H1 (cell line): ENCODE data around the gene RAD51B.

Experiments
- ATF2 ChIP-seq: IDR thresholded peaks from 2 replicates; pipeline ENCODE4 v1.6.1; 2012; ENCODE audit warnings: low read length, inconsistent platforms
- BACH1 ChIP-seq: IDR thresholded peaks from 2 replicates; pipeline ENCODE4 v1.6.1; 2012; ENCODE audit warnings: low read length, improper control_type of control experiment
- CTCF ChIP-seq, 3 experiments: IDR thresholded peaks; 1 replicate in 2 of 3; 2 replicates in 1 of 3; pipeline versions ENCODE4 v1.5.1 to v1.6.1; 2011; ENCODE audit warnings: low read length in 3 of 3, mild to moderate bottlenecking in 3 of 3, inconsistent platforms in 2 of 3, low read depth in 1 of 3, moderate library complexity in 1 of 3; ENCODE audit not compliant: insufficient read depth in 1 of 3; ENCODE audit errors: control extremely low read depth in 1 of 3
- EP300 ChIP-seq, 2 experiments: IDR thresholded peaks; 1 replicate in 1 of 2; 2 replicates in 1 of 2; pipeline ENCODE4 v1.6.1; 2011 to 2012; ENCODE audit warnings: low read depth in 2 of 2, low read length in 2 of 2, mild to moderate bottlenecking in 2 of 2, borderline replicate concordance in 1 of 2, inconsistent platforms in 1 of 2, moderate library complexity in 1 of 2
- HDAC6 ChIP-seq: IDR thresholded peaks from one replicate; pipeline ENCODE4 v1.7.1; 2012; ENCODE audit warnings: low read depth, mild to moderate bottlenecking, inconsistent platforms, low read length, moderate library complexity
- NANOG ChIP-seq: IDR thresholded peaks from 2 replicates; pipeline ENCODE4 v1.6.1; 2011; ENCODE audit warnings: low read length, low read depth, mild to moderate bottlenecking, inconsistent platforms; ENCODE audit not compliant: insufficient read depth, poor library complexity, severe bottlenecking
- NRF1 ChIP-seq: IDR thresholded peaks from 2 replicates; pipeline ENCODE4 v1.6.1; 2011; ENCODE audit warnings: mild to moderate bottlenecking, low read depth, low read length, improper control_type of control experiment
- POLR2A ChIP-seq, 2 experiments: IDR thresholded peaks; 1 replicate in 1 of 2; 2 replicates in 1 of 2; pipeline ENCODE4 v1.6.1; 2011; ENCODE audit warnings: low read depth in 2 of 2, low read length in 2 of 2, mild to moderate bottlenecking in 2 of 2; ENCODE audit errors: control extremely low read depth in 1 of 2
- POLR2AphosphoS5 ChIP-seq: IDR thresholded peaks from 2 replicates; pipeline ENCODE4 v1.6.1; 2011; ENCODE audit warnings: low read depth, low read length
- RFX5 ChIP-seq: IDR thresholded peaks from 2 replicates; pipeline ENCODE4 v1.6.1; 2011; ENCODE audit warnings: low read depth, low read length, improper control_type of control experiment, borderline replicate concordance
- SIN3A ChIP-seq, 2 experiments: IDR thresholded peaks in 1 of 2; conservative IDR thresholded peaks in 1 of 2; 2 replicates each; pipeline ENCODE4 v1.6.1; 2011 to 2012; ENCODE audit warnings: low read length in 2 of 2, improper control_type of control experiment in 1 of 2, low read depth in 1 of 2, mild to moderate bottlenecking in 1 of 2
- TCF12 ChIP-seq: IDR thresholded peaks from 2 replicates; pipeline ENCODE4 v1.6.1; 2011; ENCODE audit warnings: low read depth, mild to moderate bottlenecking, low read length

- TF ChIP-seq SIN3A (conservative IDR thresholded peaks at IDR 0.05 in 1 of 2, IDR thresholded peaks at IDR 0.05 in 1 of 2; ENCODE audit: low read depth in 1 of 2, low read length in 2 of 2), result no peak
- TF ChIP-seq CTCF (IDR thresholded peaks at IDR 0.05; ENCODE audit: control extremely low read depth in 1 of 3, insufficient read depth in 1 of 3, low read depth in 1 of 3, low read length in 3 of 3), result no peak
- no peak for TF ChIP-seq POLR2A (IDR thresholded peaks at IDR 0.05; ENCODE audit: control extremely low read depth in 1 of 2, low read depth in 2 of 2, low read length in 2 of 2)
- no peak for TF ChIP-seq ATF2
- no peak for TF ChIP-seq EP300 (IDR thresholded peaks at IDR 0.05; ENCODE audit: borderline replicate concordance in 1 of 2, low read depth in 2 of 2, low read length in 2 of 2)
- no peak for TF ChIP-seq NANOG
- no peak for TF ChIP-seq TCF12
- TF ChIP-seq NRF1, result no peak
- no peak for TF ChIP-seq HDAC6
- no peak for TF ChIP-seq POLR2AphosphoS5
- no peak for TF ChIP-seq RFX5
- no peak for TF ChIP-seq BACH1
Measured at GRCh38 chr14:67977434-67978034, 158.0 kb downstream of the RAD51B start.
